HG03095 (cell line): Measurements from ENCODE around the gene CR1.
"Not testable (repeated sequence)": the region's sequence is repeated elsewhere in the genome, so short reads cannot be mapped to it uniquely, and the experiment has no call there.

Experiments used
- ATAC-seq: cut with Tn5 transposase; IDR thresholded peaks from one replicate; pipeline ENCODE4 v1.9.1; 2021; ENCODE audit warnings: moderate library complexity; ENCODE audit not compliant: unreplicated experiment

CR1 gene

GRCh38 chr1:207579436-207579799, 83.5 kb downstream of the CR1 start:
- peak; percentile 84 for ATAC-seq

GRCh38 chr1:207581496-207582153, 85.7 kb downstream of the CR1 start:
- no peak for ATAC-seq

GRCh38 chr1:207589506-207589905, 93.5 kb downstream of the CR1 start:
- not testable (repeated sequence) for ATAC-seq

- ATAC-seq: not testable (repeated sequence)
Observed at GRCh38 chr1:207591205-207591604, 95.2 kb downstream of the CR1 start.

GRCh38 chr1:207594095-207594494, 98.1 kb downstream of the CR1 start:
- ATAC-seq: not testable (repeated sequence)

- no peak for ATAC-seq
Observed at GRCh38 chr1:207603777-207604176, 107.8 kb downstream of the CR1 start.

GRCh38 chr1:207605444-207606361, 109.7 kb downstream of the CR1 start:
- ATAC-seq: no peak

- ATAC-seq: no peak
Observed at GRCh38 chr1:207606362-207606755, 110.4 kb downstream of the CR1 start.

- ATAC-seq: no peak
Observed at GRCh38 chr1:207612762-207613161, 116.8 kb downstream of the CR1 start.

- ATAC-seq: peak; percentile 85
Observed at GRCh38 chr1:207619871-207620542, 124.0 kb downstream of the CR1 start.

GRCh38 chr1:207620543-207620893, 124.6 kb downstream of the CR1 start:
- no peak for ATAC-seq

GRCh38 chr1:207625504-207626071, 129.6 kb downstream of the CR1 start:
- not testable (repeated sequence) for ATAC-seq

- ATAC-seq: no peak
Observed at GRCh38 chr1:207626972-207627337, 131.0 kb downstream of the CR1 start.

- ATAC-seq: no peak
Observed at GRCh38 chr1:207627496-207627895, 131.5 kb downstream of the CR1 start.

- ATAC-seq: no peak
Observed at GRCh38 chr1:207628776-207629175, 132.8 kb downstream of the CR1 start.

GRCh38 chr1:207631137-207631536, 135.2 kb downstream of the CR1 start:
- no peak for ATAC-seq

- ATAC-seq: no peak
Observed at GRCh38 chr1:207633226-207633625, 137.3 kb downstream of the CR1 start.

GRCh38 chr1:207633699-207634289, 137.8 kb downstream of the CR1 start:
- not testable (repeated sequence) for ATAC-seq

- not testable (repeated sequence) for ATAC-seq
Observed at GRCh38 chr1:207634293-207634692, 138.3 kb downstream of the CR1 start.

- ATAC-seq: not testable (repeated sequence)
Observed at GRCh38 chr1:207635569-207636186, 139.7 kb downstream of the CR1 start.
